K562 (cell line): ENCODE results near the gene COX10. TPM values are rescaled to one million over a fixed set of nuclear protein-coding genes. Genes with fewer than 3 reads are reported as not detected.

Experiments used
- ATAC-seq: fragments of 200-7000 bp; cut with Tn5 transposase; 3 replicates; pipeline ENCODE4 v1.9.1; 2020; ENCODE audit warnings: moderate library complexity
- BruUV-seq: library from RNA; stranded (reverse); fragments of 400-500 nt; replicated peaks from 2 replicates; lab custom pipeline; 2021; lab: Mats Ljungman, UMichigan
- CTCF ChIA-PET: fragments of 300-600 bp; formaldehyde crosslinking; extraction: SDS; loops from one replicate; lab custom pipeline; 2021; ENCODE audit warnings: low intra/inter-chr PET ratio; lab: Yijun Ruan, JAX
- POLR2A ChIA-PET: fragments of 300-600, 350-650 bp; sonication (Branson Sonifier 250); formaldehyde crosslinking; extraction: SDS; loops from one replicate; lab custom pipeline; 2021; ENCODE audit warnings: antibody characterized with exemption, inconsistent platforms; lab: Yijun Ruan, JAX
- DNase-seq, 4 experiments: peaks; one replicate each; pipeline versions ENCODE4 v3.0.0 to v3.0.0-alpha.2; 2011 to 2018; ENCODE audit warnings: low spot score in 3 of 4, mixed read lengths in 3 of 4; ENCODE audit errors: extremely low read depth in 1 of 4
- FAIRE-seq: peaks from 2 replicates; lab custom pipeline; 2011; peaks lifted over from hg19 to GRCh38; lab: Jason Lieb, UNC
- H2AFZ ChIP-seq: 2 replicates; pipeline ENCODE4 v1.6.0; 2011; ENCODE audit warnings: low read depth, low read length, control low read depth, inconsistent platforms
- H3K27ac ChIP-seq: fragments of 200-600 bp; 3 replicates; pipeline ENCODE4 v1.8.0; 2011; ENCODE audit warnings: low read depth, mild to moderate bottlenecking, control low read depth, inconsistent platforms, low read length, moderate library complexity, mixed read lengths; ENCODE audit errors: extremely low read depth
- H3K27me3 ChIP-seq, 2 experiments: fragments of 300-600 bp in 1 of 2; 2 replicates in 1 of 2; 3 replicates in 1 of 2; pipeline versions ENCODE4 v1.6.0 to v1.8.0; 2011; ENCODE audit warnings: inconsistent platforms in 2 of 2, low read length in 2 of 2, mild to moderate bottlenecking in 1 of 2, mixed read lengths in 1 of 2, moderate library complexity in 1 of 2; ENCODE audit not compliant: control insufficient read depth in 2 of 2, insufficient read depth in 2 of 2
- H3K36me3 ChIP-seq: fragments of 300-600 bp; 3 replicates; pipeline ENCODE4 v1.8.0; 2011; ENCODE audit warnings: mild to moderate bottlenecking, low read length, inconsistent platforms; ENCODE audit not compliant: control insufficient read depth, insufficient read depth
- H3K4me1 ChIP-seq, 2 experiments: fragments of 200-600 bp in 1 of 2; replicated peaks in 1 of 2; 2 replicates in 1 of 2; 3 replicates in 1 of 2; pipeline versions ENCODE4 v1.5.1 to v1.8.0; 2011; ENCODE audit warnings: inconsistent platforms in 2 of 2, low read length in 2 of 2, mild to moderate bottlenecking in 1 of 2, mixed read lengths in 1 of 2, moderate library complexity in 1 of 2; ENCODE audit not compliant: control insufficient read depth in 2 of 2, insufficient read depth in 2 of 2
- H3K4me2 ChIP-seq: 2 replicates; pipeline ENCODE4 v1.6.1; 2011; ENCODE audit warnings: low read length, control low read depth, inconsistent platforms, mixed read lengths; ENCODE audit not compliant: insufficient read depth
- H3K4me3 ChIP-seq: fragments of 200-600 bp; sonication (generic), shearing (Covaris generic); 2 replicates; pipeline ENCODE4 v1.5.1; 2016; ENCODE audit warnings: control low read depth, inconsistent platforms
- H3K79me2 ChIP-seq: fragments of 200-600 bp; 3 replicates; pipeline ENCODE4 v1.8.0; 2011; ENCODE audit warnings: low read length, inconsistent platforms; ENCODE audit not compliant: control insufficient read depth, insufficient read depth
- H3K9ac ChIP-seq, 2 experiments: 2 replicates each; pipeline versions ENCODE4 v1.6.0 to v1.6.1; 2011; ENCODE audit warnings: low read depth in 2 of 2, low read length in 2 of 2, control low read depth in 1 of 2, inconsistent platforms in 1 of 2, mild to moderate bottlenecking in 1 of 2, mixed read lengths in 1 of 2; ENCODE audit not compliant: insufficient read depth in 1 of 2
- H3K9me1 ChIP-seq: one replicate; pipeline ENCODE4 v1.6.0; 2011; ENCODE audit warnings: inconsistent platforms, mild to moderate bottlenecking, low read length, moderate library complexity; ENCODE audit not compliant: control insufficient read depth, insufficient read depth
- H3K9me3 ChIP-seq: replicated peaks from 2 replicates; pipeline ENCODE4 v1.5.1; 2011; ENCODE audit warnings: low read depth, low read length, inconsistent platforms; ENCODE audit not compliant: control insufficient read depth, insufficient read depth
- H4K20me1 ChIP-seq: replicated peaks from 2 replicates; pipeline ENCODE4 v1.6.1; 2011; ENCODE audit warnings: low read length, inconsistent platforms, mixed read lengths; ENCODE audit not compliant: control insufficient read depth, insufficient read depth
- CEBPZ ChIP-seq: fragments of 150-350 bp; IDR thresholded peaks from 2 replicates; pipeline ENCODE4 v1.6.1; 2014; ENCODE audit warnings: low read depth, mild to moderate bottlenecking, low read length, borderline replicate concordance
- ELK3 ChIP-seq: fragments of 450-650 bp; formaldehyde crosslinking; IDR thresholded peaks from 2 replicates; pipeline ENCODE4 v1.4.0; 2020; ENCODE audit warnings: mild to moderate bottlenecking
- HDGF ChIP-seq: fragments of 450-650 bp; IDR thresholded peaks from 2 replicates; pipeline ENCODE4 v1.6.1; 2016
- HNRNPK ChIP-seq: fragments of 200-400 bp; formaldehyde crosslinking; IDR thresholded peaks from one replicate; pipeline ENCODE4 v1.6.1; 2018; ENCODE audit warnings: mild to moderate bottlenecking, low read depth, low read length; ENCODE audit not compliant: poor library complexity, severe bottlenecking
- HSF4 ChIP-seq: fragments of 250-450 bp; sonication (Bioruptor Pico); IDR thresholded peaks from 2 replicates; pipeline ENCODE4 v2.1.2; 2022; ENCODE audit warnings: mild to moderate bottlenecking, moderate library complexity, borderline replicate concordance
- ILF3 ChIP-seq: fragments of 450-650 bp; IDR thresholded peaks from 2 replicates; pipeline ENCODE4 v1.6.1; 2018; ENCODE audit warnings: antibody characterized with exemption, mild to moderate bottlenecking, moderate library complexity, borderline replicate concordance
- MXI1 ChIP-seq: IDR thresholded peaks from 2 replicates; pipeline ENCODE4 v1.6.1; 2011; ENCODE audit warnings: low read depth, mild to moderate bottlenecking, improper control_type of control experiment, low read length
- SMARCA5 ChIP-seq: fragments of 450-650 bp; IDR thresholded peaks from 2 replicates; pipeline ENCODE4 v1.6.1; 2016
- USF2 ChIP-seq: sonication (generic); formaldehyde crosslinking; IDR thresholded peaks from 2 replicates; pipeline ENCODE4 v1.5.0; 2020; ENCODE audit warnings: missing genetic modification reagents
- ZFP1 ChIP-seq: fragments of 450-650 bp; formaldehyde crosslinking; IDR thresholded peaks from 2 replicates; pipeline ENCODE4 v1.4.0; 2020; ENCODE audit warnings: mild to moderate bottlenecking, mixed read lengths
- ZFP30 ChIP-seq: fragments of 250-450 bp; sonication (Bioruptor Pico); IDR thresholded peaks from 2 replicates; pipeline ENCODE4 v1.8.0; 2022; ENCODE audit warnings: moderate library complexity, mild to moderate bottlenecking, inconsistent platforms, borderline replicate concordance
- ZHX1 ChIP-seq: fragments of 150-350 bp; conservative IDR thresholded peaks from 2 replicates; pipeline ENCODE4 v1.6.1; 2014; ENCODE audit warnings: low read length
- ZNF347 ChIP-seq: fragments of 450-650 bp; formaldehyde crosslinking; IDR thresholded peaks from 2 replicates; pipeline ENCODE4 v1.4.0; 2020; ENCODE audit warnings: low read depth, mild to moderate bottlenecking, moderate library complexity
- ZNF384 ChIP-seq: IDR thresholded peaks from 2 replicates; pipeline ENCODE4 v1.6.1; 2012; ENCODE audit warnings: low read depth, low read length, improper control_type of control experiment
- WGBS: fragments of 100-300 bp; shearing (Covaris generic); methylation state at CpG from one replicate; pipeline ENCODE4 v1.1.6; 2016; ENCODE audit warnings: low coverage, mixed read lengths; ENCODE audit not compliant: insufficient coverage; ENCODE audit errors: missing lambda C conversion rate; 5-methylcytosine and 5-hydroxymethylcytosine counted together
- in situ Hi-C: fragments of 300-500 bp; cut with MboI; formaldehyde crosslinking; loops from 4 replicates; pipeline ENCODE4 v1.15.0; 2018; ENCODE audit warnings: inconsistent platforms, mixed read lengths
- intact Hi-C: fragments of 100-400 bp; cut with micrococcal nuclease; formaldehyde crosslinking; loops from 2 replicates; pipeline ENCODE4 v1.14.2; 2022
- polyA plus RNA-seq, 8 experiments: library from polyadenylated mRNA; depleted of rRNA in 4 of 8; stranded (reverse) in 5 of 8; unstranded in 3 of 8; fragments of >200 nt; fragmentation: Nextera tagmentation in 2 of 8; fragmentation: Illumina TruSeq in 1 of 8; extraction: Ambion mirVana in 2 of 8; extraction: Trizol in 1 of 8; gene quantifications; 2 replicates each; pipeline versions ENCODE4 v1.2.1 to v1.2.3, GENCODE V29; 2011 to 2014; ENCODE audit warnings: inconsistent platforms in 1 of 8, missing spikeins in 1 of 8
- total RNA-seq, 7 experiments: library from RNA; depleted of rRNA in 6 of 7; stranded (reverse); fragments of >200 nt in 6 of 7; fragmentation: Illumina TruSeq in 2 of 7; extraction: Trizol in 2 of 7; gene quantifications; 2 replicates each; pipeline versions ENCODE4 v1.2.1 to v1.2.3, GENCODE V29; 2011 to 2021; ENCODE audit warnings: low replicate concordance in 1 of 7

COX10 gene
- total and polyA plus RNA-seq, 9 of the 15 experiments (the other 6 are each of a cell fraction or from before 2014, with no cell fraction given): 10.3 to 26.4 (median 17.8) TPM

DNA sequence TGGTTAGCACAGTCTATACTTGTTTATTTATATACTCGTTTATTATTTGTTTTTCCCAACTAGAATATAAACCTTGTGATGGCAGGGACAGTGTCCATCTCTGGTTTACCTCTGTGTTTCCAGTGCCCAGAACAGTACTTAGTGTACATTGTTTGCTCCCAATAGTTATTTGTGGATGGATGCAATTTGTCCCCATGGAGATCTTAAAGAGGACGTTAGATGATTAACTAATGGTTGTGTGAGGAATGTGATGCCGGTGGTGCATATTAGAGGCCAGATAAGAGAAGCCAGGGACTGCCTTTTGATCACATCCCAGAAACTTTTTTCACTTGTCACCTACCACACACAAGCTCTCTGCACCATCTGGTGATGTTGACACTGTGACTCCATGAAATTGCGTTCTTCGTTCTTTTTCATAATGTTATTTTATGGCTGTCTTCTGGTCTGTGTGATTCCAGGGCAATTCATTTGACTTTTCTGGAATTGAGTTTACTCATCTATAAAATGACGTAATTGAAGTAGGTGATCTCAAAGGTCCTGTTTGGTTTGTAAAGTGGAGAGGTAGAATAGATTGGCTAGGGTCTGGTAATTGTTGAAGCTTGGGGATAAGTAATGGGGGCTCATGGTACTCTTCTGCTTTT, 1.2 kb downstream of the COX10 start:
- BruUV-seq: no TSS peak
- peaks cover 70% of the 10 kb centered on the region for H3K79me2 ChIP-seq
- no peak overlapping the region for H3K27ac ChIP-seq
- ChIA-PET CTCF (no interaction called here), POLR2A (interaction anchor here (0.6 kb wide), 1 partner anchor 1083 kb away, joined by 4 read pairs; no protein-coding TSS in a partner anchor)
- H3K4me3 ChIP-seq: peak overlapping the region; percentile 99
- peaks cover 4% of the 10 kb centered on the region for H3K9me3 ChIP-seq
- FAIRE-seq (no peak), DNase-seq (peak in 1 of 4 experiments; percentile 7), ATAC-seq (no peak)
- no peaks in the 10 kb centered on the region for H3K9me1 ChIP-seq
- intact Hi-C loops (no loop called here), in situ Hi-C loops (no loop called here)
- H2AFZ ChIP-seq: no peak overlapping the region
- peak overlapping the region; percentile 92 for H3K4me2 ChIP-seq
- H3K9ac ChIP-seq: peak overlapping the region in 1 of 2 experiments; percentile 94; a peak in 2 of 4 replicates
- 8% methylated on average over 6 of the region's 6 CpGs for WGBS
- H3K27me3 ChIP-seq: no peaks in the 10 kb centered on the region
- H3K4me1 ChIP-seq: peaks cover 0 to 4% of the 10 kb centered on the region in 2 experiments; a peak in 1 of 5 replicates
- H4K20me1 ChIP-seq: no peaks in the 10 kb centered on the region
- H3K36me3 ChIP-seq: peaks cover 31% of the 10 kb centered on the region; the same call in 1 of the 3 replicates
- TF ChIP-seq HDGF: no peak
- TF ChIP-seq SMARCA5: no peak
- TF ChIP-seq ZFP30: no peak
- TF ChIP-seq HNRNPK: no peak
- TF ChIP-seq ZNF347 (CRISPR knock-in tag): no peak
- no peak for TF ChIP-seq ZNF384
- TF ChIP-seq ZFP1 (CRISPR knock-in tag): no peak
- TF ChIP-seq ZHX1: no peak
- TF ChIP-seq ELK3 (CRISPR knock-in tag): no peak
- no peak for TF ChIP-seq HSF4
- no peak for TF ChIP-seq MXI1
- TF ChIP-seq CEBPZ: no peak
- TF ChIP-seq ILF3: no peak
- no peak for TF ChIP-seq USF2 (CRISPR knock-in tag)
